Endothelial cell of umbilical vein (primary cell): ENCODE measurements around the gene NLGN4Y. TPM values are rescaled to one million over a fixed set of nuclear protein-coding genes. Genes with fewer than 3 reads are reported as not detected.

Experiments used
- BruUV-seq: library from RNA; stranded (reverse); fragments of 400-500 nt; replicated peaks from 2 replicates; lab custom pipeline; 2021; lab: Mats Ljungman, UMichigan
- CTCF ChIA-PET: fragments of 300-600, 350-600 bp; sonication (Branson Sonifier 250); formaldehyde crosslinking; loops from one replicate; lab custom pipeline; 2021; ENCODE audit warnings: antibody characterized with exemption, inconsistent platforms; lab: Charles Lee
- POLR2A ChIA-PET: fragments of 300-600, 350-600 bp; sonication (Branson Sonifier 250); formaldehyde crosslinking; loops from one replicate; lab custom pipeline; 2021; ENCODE audit warnings: antibody characterized with exemption, inconsistent platforms; lab: Charles Lee
- DNase-seq: peaks from one replicate; pipeline ENCODE4 v3.0.0-alpha.2; 2011; ENCODE audit warnings: low read depth, low spot score
- FAIRE-seq: peaks from 2 replicates; lab custom pipeline; 2011; peaks lifted over from hg19 to GRCh38; lab: Jason Lieb, UNC
- H2AFZ ChIP-seq: 2 replicates; pipeline ENCODE4 v1.6.0; 2012; ENCODE audit warnings: low read depth, low read length, control low read depth, inconsistent platforms
- H3K27ac ChIP-seq: 2 replicates; pipeline ENCODE4 v1.5.1; 2011; ENCODE audit warnings: low read depth, mild to moderate bottlenecking, control low read depth, low read length, moderate library complexity; ENCODE audit not compliant: insufficient read depth
- H3K27me3 ChIP-seq, 2 experiments: 2 replicates each; pipeline versions ENCODE4 v1.6.0 to v1.6.1; 2011; ENCODE audit warnings: low read length in 2 of 2, mixed read lengths in 1 of 2; ENCODE audit not compliant: control insufficient read depth in 2 of 2, insufficient read depth in 2 of 2
- H3K36me3 ChIP-seq, 2 experiments: 2 replicates in 1 of 2; 3 replicates in 1 of 2; pipeline ENCODE4 v1.5.1; 2011; ENCODE audit warnings: low read length in 2 of 2, mild to moderate bottlenecking in 1 of 2, moderate library complexity in 1 of 2; ENCODE audit not compliant: control insufficient read depth in 2 of 2, insufficient read depth in 2 of 2; ENCODE audit errors: extremely low read depth in 1 of 2
- H3K4me1 ChIP-seq: 3 replicates; pipeline ENCODE4 v1.5.1; 2011; ENCODE audit warnings: mild to moderate bottlenecking, low read length; ENCODE audit not compliant: control insufficient read depth, insufficient read depth; ENCODE audit errors: extremely low read depth
- H3K4me2 ChIP-seq: 2 replicates; pipeline ENCODE4 v1.6.1; 2011; ENCODE audit warnings: low read length, control low read depth, mixed read lengths; ENCODE audit not compliant: insufficient read depth
- H3K4me3 ChIP-seq, 3 experiments: fragments of 200-600 bp in 1 of 3; sonication (generic), shearing (Covaris generic) in 1 of 3; replicated peaks in 1 of 3; 2 replicates each; pipeline ENCODE4 v1.5.1; 2011 to 2016; ENCODE audit warnings: control low read depth in 3 of 3, low read length in 3 of 3, mild to moderate bottlenecking in 2 of 3, inconsistent platforms in 1 of 3, low read depth in 1 of 3, moderate library complexity in 1 of 3; ENCODE audit not compliant: insufficient read depth in 1 of 3
- H3K79me2 ChIP-seq: 2 replicates; pipeline ENCODE4 v1.6.0; 2012; ENCODE audit warnings: low read length, inconsistent platforms; ENCODE audit not compliant: control insufficient read depth, insufficient read depth
- H3K9ac ChIP-seq: replicated peaks from 2 replicates; pipeline ENCODE3; 2011; ENCODE audit warnings: low read length, control low read depth; ENCODE audit not compliant: insufficient read depth; ENCODE audit errors: extremely low read depth
- H3K9me1 ChIP-seq: replicated peaks from 3 replicates; pipeline ENCODE4 v1.6.0; 2011; ENCODE audit warnings: mild to moderate bottlenecking, low read length; ENCODE audit not compliant: control insufficient read depth, insufficient read depth; ENCODE audit errors: extremely low read depth
- H3K9me3 ChIP-seq: replicated peaks from 2 replicates; pipeline ENCODE4 v1.5.1; 2012; ENCODE audit warnings: low read length, inconsistent platforms; ENCODE audit not compliant: control insufficient read depth, insufficient read depth
- H4K20me1 ChIP-seq: replicated peaks from 2 replicates; pipeline ENCODE3; 2011; ENCODE audit warnings: mild to moderate bottlenecking, low read length; ENCODE audit not compliant: control insufficient read depth, insufficient read depth; ENCODE audit errors: extremely low read depth
- CTCF ChIP-seq, 2 donors: IDR thresholded peaks; 1 replicate in 1 of 2; 2 replicates in 1 of 2; pipeline ENCODE4 v1.5.1; 2011; ENCODE audit warnings: low read length in 2 of 2, mild to moderate bottlenecking in 2 of 2, moderate library complexity in 2 of 2, control low read depth in 1 of 2, inconsistent platforms in 1 of 2, low read depth in 1 of 2; ENCODE audit not compliant: insufficient read depth in 1 of 2; ENCODE audit errors: extremely low read depth in 1 of 2
- EZH2 ChIP-seq: IDR thresholded peaks from 2 replicates; pipeline ENCODE4 v1.6.1; 2012; ENCODE audit warnings: borderline replicate concordance, low read depth, mild to moderate bottlenecking, moderate library complexity, low read length, inconsistent platforms; ENCODE audit not compliant: severe bottlenecking
- FOS ChIP-seq: IDR thresholded peaks from 2 replicates; pipeline ENCODE4 v1.6.1; 2011; ENCODE audit warnings: mild to moderate bottlenecking, low read length, moderate library complexity, borderline replicate concordance; ENCODE audit not compliant: insufficient read depth
- GATA2 ChIP-seq: IDR thresholded peaks from 2 replicates; pipeline ENCODE4 v1.7.0; 2011; ENCODE audit warnings: low read depth, mild to moderate bottlenecking, moderate library complexity, mixed read lengths, low read length; ENCODE audit not compliant: insufficient read length, insufficient read depth
- JUN ChIP-seq: IDR thresholded peaks from 2 replicates; pipeline ENCODE4 v1.6.1; 2011; ENCODE audit warnings: borderline replicate concordance, low read depth; ENCODE audit not compliant: insufficient read length, insufficient read depth
- MYC ChIP-seq: IDR thresholded peaks from one replicate; pipeline ENCODE4 v1.6.1; 2011; ENCODE audit warnings: mild to moderate bottlenecking, low read depth, low read length
- POLR2A ChIP-seq: IDR thresholded peaks from 2 replicates; pipeline ENCODE4 v1.6.1; 2012; ENCODE audit warnings: low read depth, mild to moderate bottlenecking, control low read depth, low read length
- POLR2AphosphoS5 ChIP-seq: IDR thresholded peaks from 2 replicates; pipeline ENCODE4 v1.6.1; 2012; ENCODE audit warnings: low read depth, mild to moderate bottlenecking, control low read depth, low read length, moderate library complexity; ENCODE audit not compliant: insufficient read depth
- dilution Hi-C: fragments of 300-500 bp; cut with MboI; formaldehyde crosslinking; loops from one replicate; pipeline ENCODE4 v1.15.0; 2019; ENCODE audit warnings: low sequenced_read_pairs; ENCODE audit not compliant: extremely low pct_ligation_motif_present
- intact Hi-C: fragments of 100-400 bp; cut with micrococcal nuclease; formaldehyde crosslinking; loops from one replicate; pipeline ENCODE4 v1.10.0; 2022
- polyA plus RNA-seq, 4 experiments: library from polyadenylated mRNA; depleted of rRNA in 3 of 4; stranded (reverse) in 3 of 4; unstranded in 1 of 4; fragments of >200 nt; gene quantifications; 2 replicates each; pipeline versions ENCODE4 v1.2.1 to v1.2.3, GENCODE V29; 2011 to 2012; ENCODE audit warnings: missing spikeins in 1 of 4
- total RNA-seq: library from RNA; stranded (reverse); gene quantifications from 2 replicates; pipeline ENCODE4 v1.2.3, GENCODE V29; 2021
- TF ChIP-seq, protein P1 (sequence below): IDR thresholded peaks from 2 replicates; pipeline ENCODE4 v1.6.1; 2011; ENCODE audit not compliant: insufficient read depth, insufficient read length

Gene NLGN4Y
- total and polyA plus RNA-seq, 2 donors (not counting 3 experiments of a cell fraction or from before 2014, with no cell fraction given): 16.0 to 26.6 TPM

DNA sequence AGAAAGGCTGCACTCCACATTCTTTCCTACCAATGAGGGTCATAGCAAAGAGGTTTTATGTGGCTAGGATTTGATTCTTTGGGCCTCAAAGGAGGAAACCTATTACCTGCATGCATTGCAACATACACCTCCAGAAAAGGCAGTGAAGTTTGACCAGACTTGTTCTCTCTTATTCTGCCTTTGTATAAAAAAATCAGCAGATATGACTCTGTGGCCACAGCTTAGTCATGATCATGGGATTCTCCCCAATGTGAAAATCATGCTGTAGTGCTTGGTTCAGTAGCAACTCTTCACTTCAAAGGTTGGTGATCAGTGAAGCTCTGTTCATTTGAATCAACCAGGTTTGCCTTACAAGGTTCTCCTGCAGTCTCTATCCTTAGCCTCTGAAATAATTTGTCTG, 38.4 kb upstream of the NLGN4Y start:
- no TSS peak for BruUV-seq
- Histone ChIP-seq H3K9me1 (no peaks in the 10 kb centered on the region), H3K4me1 (no peaks in the 10 kb centered on the region), H3K27ac (no peak overlapping the region), H3K79me2 (no peaks in the 10 kb centered on the region), H2AFZ (no peak overlapping the region), H3K27me3 (no peaks in the 10 kb centered on the region), H3K36me3 (no peaks in the 10 kb centered on the region), H3K4me2 (no peak overlapping the region), H3K4me3 (no peak overlapping the region), H3K9me3 (no peaks in the 10 kb centered on the region), H3K9ac (no peak overlapping the region), H4K20me1 (no peaks in the 10 kb centered on the region)
- no peak for FAIRE-seq
- CTCF ChIA-PET: no interaction called here
- POLR2A ChIA-PET: no interaction called here
- DNase-seq: no peak
- no peak for TF ChIP-seq MYC
- no peak for TF ChIP-seq FOS
- TF ChIP-seq POLR2AphosphoS5: no peak
- no peak for TF ChIP-seq EZH2
- no peak for TF ChIP-seq CTCF (IDR thresholded peaks at IDR 0.05; ENCODE audit: extremely low read depth in 1 of 2, insufficient read depth in 1 of 2, low read depth in 1 of 2, low read length in 2 of 2)
- TF ChIP-seq GATA2: no peak
- TF ChIP-seq POLR2A: no peak
- TF ChIP-seq, protein P1, sequence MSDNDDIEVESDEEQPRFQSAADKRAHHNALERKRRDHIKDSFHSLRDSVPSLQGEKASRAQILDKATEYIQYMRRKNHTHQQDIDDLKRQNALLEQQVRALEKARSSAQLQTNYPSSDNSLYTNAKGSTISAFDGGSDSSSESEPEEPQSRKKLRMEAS: no peak
- TF ChIP-seq JUN: no peak
- dilution Hi-C loops: no loop called here
- intact Hi-C loops: no loop called here
